H1 (cell line): ENCODE results near the gene PLB1. TPM values are rescaled to one million over a fixed set of nuclear protein-coding genes. Genes with fewer than 3 reads are reported as not detected.

Source experiments
- CTCF ChIA-PET: fragments of 300-600 bp; sonication (Branson Sonifier 250); formaldehyde crosslinking; loops from one replicate; lab custom pipeline; 2021; ENCODE audit not compliant: partially characterized antibody; lab: Charles Lee
- POLR2A ChIA-PET: fragments of 300-600 bp; sonication (Branson Sonifier 250); formaldehyde crosslinking; loops from one replicate; lab custom pipeline; 2021; ENCODE audit warnings: inconsistent platforms; ENCODE audit not compliant: partially characterized antibody; lab: Charles Lee
- DNase-seq, 2 experiments: peaks; one replicate each; pipeline versions ENCODE4 v3.0.0 to v3.0.0-alpha.2; 2010 to 2022; ENCODE audit warnings: low spot score in 2 of 2, low read depth in 1 of 2, mixed read lengths in 1 of 2
- FAIRE-seq: peaks from 2 replicates; lab custom pipeline; 2011; peaks lifted over from hg19 to GRCh38; lab: Jason Lieb, UNC
- H2AFZ ChIP-seq: 2 replicates; pipeline ENCODE4 v1.8.1; 2012; ENCODE audit warnings: low read length, inconsistent platforms
- H2AK5ac ChIP-seq: 2 replicates; pipeline ENCODE4 v1.6.1; 2013; ENCODE audit warnings: low read depth, low read length
- H2BK120ac ChIP-seq: replicated peaks from 2 replicates; pipeline ENCODE3; 2013; ENCODE audit warnings: low read depth, low read length, inconsistent platforms
- H2BK12ac ChIP-seq: 2 replicates; pipeline ENCODE4 v1.6.1; 2013; ENCODE audit warnings: low read depth, low read length
- H2BK15ac ChIP-seq: 2 replicates; pipeline ENCODE4 v1.6.1; 2013; ENCODE audit warnings: low read length
- H2BK20ac ChIP-seq: 2 replicates; pipeline ENCODE4 v1.6.1; 2013; ENCODE audit warnings: low read length
- H2BK5ac ChIP-seq: 2 replicates; pipeline ENCODE4 v1.6.1; 2013; ENCODE audit warnings: low read depth, low read length
- H3K14ac ChIP-seq: 2 replicates; pipeline ENCODE4 v1.6.1; 2013; ENCODE audit warnings: inconsistent platforms; ENCODE audit not compliant: insufficient read length
- H3K18ac ChIP-seq: 2 replicates; pipeline ENCODE4 v1.6.1; 2013; ENCODE audit warnings: low read length; ENCODE audit errors: extremely low read depth
- H3K23ac ChIP-seq: 2 replicates; pipeline ENCODE4 v1.6.1; 2013; ENCODE audit warnings: inconsistent platforms; ENCODE audit not compliant: insufficient read length
- H3K23me2 ChIP-seq: 2 replicates; pipeline ENCODE4 v1.6.1; 2013; ENCODE audit warnings: low read depth, low read length
- H3K27ac ChIP-seq: 2 replicates; pipeline ENCODE4 v1.6.1; 2011; ENCODE audit warnings: low read depth, low read length, inconsistent platforms
- H3K27me3 ChIP-seq, 4 experiments: replicated peaks in 1 of 4; 1 replicate in 1 of 4; 2 replicates in 3 of 4; pipeline versions ENCODE4 v1.6.1 to v1.8.1; 2011 to 2013; ENCODE audit warnings: low read length in 3 of 4, mild to moderate bottlenecking in 3 of 4, inconsistent platforms in 2 of 4, mixed read lengths in 2 of 4, moderate library complexity in 1 of 4; ENCODE audit not compliant: control insufficient read depth in 3 of 4, insufficient read depth in 3 of 4; ENCODE audit errors: extremely low read depth in 1 of 4
- H3K36me3 ChIP-seq, 4 experiments: 2 replicates each; pipeline versions ENCODE4 v1.6.1 to v1.8.1; 2011 to 2013; ENCODE audit warnings: mild to moderate bottlenecking in 4 of 4, low read length in 3 of 4, moderate library complexity in 2 of 4, control low read depth in 1 of 4, inconsistent platforms in 1 of 4; ENCODE audit not compliant: insufficient read depth in 4 of 4, control insufficient read depth in 2 of 4
- H3K4ac ChIP-seq: replicated peaks from 2 replicates; pipeline ENCODE3; 2013; ENCODE audit warnings: low read length, low read depth, mixed read lengths, inconsistent platforms; ENCODE audit not compliant: insufficient read length
- H3K4me1 ChIP-seq, 4 experiments: replicated peaks in 1 of 4; 1 replicate in 1 of 4; 2 replicates in 3 of 4; pipeline versions ENCODE4 v1.6.1 to v1.8.1; 2011 to 2013; ENCODE audit warnings: low read length in 3 of 4, inconsistent platforms in 2 of 4, mixed read lengths in 1 of 4; ENCODE audit not compliant: insufficient read depth in 4 of 4, control insufficient read depth in 3 of 4
- H3K4me2 ChIP-seq, 2 experiments: 2 replicates each; pipeline versions ENCODE4 v1.6.1 to v1.8.1; 2011 to 2013; ENCODE audit warnings: low read depth in 2 of 2, low read length in 2 of 2, control low read depth in 1 of 2, inconsistent platforms in 1 of 2, mild to moderate bottlenecking in 1 of 2; ENCODE audit not compliant: insufficient read depth in 1 of 2
- H3K4me3 ChIP-seq, 4 experiments: fragments of 200-600, 300-600 bp in 1 of 4; sonication (generic), shearing (Covaris generic), sonication (Bioruptor Twin) in 1 of 4; 2 replicates each; pipeline versions ENCODE4 v1.5.1 to v1.8.1; 2011 to 2016; ENCODE audit warnings: low read length in 4 of 4, low read depth in 3 of 4, control low read depth in 2 of 4, inconsistent platforms in 2 of 4, mild to moderate bottlenecking in 2 of 4, mixed read lengths in 1 of 4, moderate library complexity in 1 of 4; ENCODE audit not compliant: insufficient read depth in 2 of 4; ENCODE audit errors: extremely low read depth in 1 of 4
- H3K56ac ChIP-seq: replicated peaks from 2 replicates; pipeline ENCODE3; 2013; ENCODE audit warnings: low read depth, mild to moderate bottlenecking, mixed read lengths, low read length, inconsistent platforms; ENCODE audit not compliant: insufficient read length
- H3K79me1 ChIP-seq: 2 replicates; pipeline ENCODE4 v1.6.1; 2013; ENCODE audit warnings: low read depth, low read length, control low read depth
- H3K79me2 ChIP-seq, 2 experiments: 2 replicates each; pipeline versions ENCODE4 v1.6.1 to v1.8.1; 2012 to 2013; ENCODE audit warnings: low read length in 2 of 2, mild to moderate bottlenecking in 2 of 2, inconsistent platforms in 1 of 2; ENCODE audit not compliant: insufficient read depth in 2 of 2, control insufficient read depth in 1 of 2
- H3K9ac ChIP-seq, 4 experiments: replicated peaks in 1 of 4; 1 replicate in 1 of 4; 2 replicates in 3 of 4; pipeline versions ENCODE4 v1.6.1 to v1.8.1; 2011 to 2013; ENCODE audit warnings: low read depth in 3 of 4, low read length in 3 of 4, control low read depth in 2 of 4, mild to moderate bottlenecking in 2 of 4, moderate library complexity in 2 of 4, inconsistent platforms in 1 of 4; ENCODE audit errors: extremely low read depth in 1 of 4
- H3K9me3 ChIP-seq, 2 experiments: 2 replicates each; pipeline versions ENCODE4 v1.6.1 to v1.8.1; 2012 to 2013; ENCODE audit warnings: mild to moderate bottlenecking in 2 of 2, moderate library complexity in 2 of 2, control low read depth in 1 of 2, inconsistent platforms in 1 of 2, low read depth in 1 of 2, low read length in 1 of 2, mixed read lengths in 1 of 2; ENCODE audit not compliant: insufficient read depth in 2 of 2
- H4K20me1 ChIP-seq, 2 experiments: replicated peaks in 1 of 2; 2 replicates each; pipeline versions ENCODE3 to v1.8.1; 2011 to 2013; ENCODE audit warnings: inconsistent platforms in 2 of 2, low read length in 2 of 2, mild to moderate bottlenecking in 1 of 2; ENCODE audit not compliant: insufficient read depth in 2 of 2, control insufficient read depth in 1 of 2
- H4K5ac ChIP-seq: 2 replicates; pipeline ENCODE4 v1.6.1; 2013; ENCODE audit warnings: low read length, low read depth, mixed read lengths, inconsistent platforms; ENCODE audit not compliant: insufficient read length
- H4K8ac ChIP-seq: 2 replicates; pipeline ENCODE4 v1.8.0; 2013; ENCODE audit warnings: mild to moderate bottlenecking, moderate library complexity, low read length, inconsistent platforms; ENCODE audit not compliant: insufficient read depth; ENCODE audit errors: extremely low read depth
- H4K91ac ChIP-seq: replicated peaks from 2 replicates; pipeline ENCODE3; 2013; ENCODE audit warnings: low read length, mixed read lengths, inconsistent platforms; ENCODE audit not compliant: insufficient read length
- BCL11A ChIP-seq, 2 experiments: IDR thresholded peaks; one replicate each; pipeline ENCODE4 v1.6.1; 2011; ENCODE audit warnings: low read depth in 2 of 2, low read length in 2 of 2, mild to moderate bottlenecking in 2 of 2
- CBX5 ChIP-seq: fragments of 300-800, 300-1000 bp; sonication (generic); IDR thresholded peaks from 2 replicates; pipeline ENCODE4 v1.7.1; 2016; ENCODE audit warnings: antibody characterized with exemption, low read length, low read depth
- MAX ChIP-seq: IDR thresholded peaks from 2 replicates; pipeline ENCODE4 v1.6.1; 2012; ENCODE audit warnings: inconsistent platforms
- WGBS, 2 experiments: shearing (Covaris generic) in 1 of 2; methylation state at CpG; one replicate each; pipeline versions ENCODE4 v1.1.6 to v1.1.7; 2013 to 2015; ENCODE audit warnings: low lambda C conversion rate in 2 of 2, mixed read lengths in 2 of 2, inconsistent platforms in 1 of 2, low coverage in 1 of 2, missing lambda C conversion rate in 1 of 2; ENCODE audit not compliant: insufficient replicate concordance in 2 of 2, insufficient coverage in 1 of 2, insufficient read length in 1 of 2; ENCODE audit errors: extremely low coverage in 1 of 2, missing lambda C conversion rate in 1 of 2; 5-methylcytosine and 5-hydroxymethylcytosine counted together
- polyA plus RNA-seq, 7 experiments: library from polyadenylated mRNA; depleted of rRNA in 3 of 7; stranded (reverse) in 5 of 7; unstranded in 2 of 7; fragments of >200 nt in 5 of 7; fragments of 200-250 nt in 2 of 7; gene quantifications; 1 replicate in 5 of 7; 2 replicates in 1 of 7; 4 replicates in 1 of 7; pipeline versions ENCODE4 v1.2.1 to v1.2.3, GENCODE V29; 2011 to 2013; ENCODE audit warnings: missing spikeins in 2 of 7, mixed read lengths in 2 of 7
- total RNA-seq: library from RNA; stranded (reverse); fragmentation: NEBNext Ultra II Directional; extraction: Animal tissue kit (Norgen Biotek cat#: 25700); gene quantifications from 2 replicates; pipeline ENCODE4 v1.2.1, GENCODE V29; 2021

PLB1 gene
- total and polyA plus RNA-seq, 2 of the 8 experiments (the other 6 are each of a cell fraction or from before 2014, with no cell fraction given), result 0.20 to 0.36 TPM

GRCh38 chr2:28602136-28602660 is 106.3 kb downstream of the PLB1 start:
- no peak overlapping the region for H3K4me3 ChIP-seq
- H3K23ac ChIP-seq, result no peak overlapping the region
- H3K18ac ChIP-seq, result no peak overlapping the region
- H2BK15ac ChIP-seq, result no peak overlapping the region
- no peak overlapping the region for H4K91ac ChIP-seq
- peaks cover 0 to under 1% (median 0%) of the 10 kb centered on the region in 4 experiments; a peak in 3 of 7 replicates for H3K4me1 ChIP-seq
- POLR2A ChIA-PET, result no interaction called here
- no peak overlapping the region for H2BK120ac ChIP-seq
- H3K9ac ChIP-seq, result no peak overlapping the region
- no peak overlapping the region for H2BK12ac ChIP-seq
- FAIRE-seq (no peak), DNase-seq (no peak)
- H3K9me3 ChIP-seq, result no peaks in the 10 kb centered on the region
- no peak overlapping the region for H3K4me2 ChIP-seq
- H3K79me2 ChIP-seq, result no peaks in the 10 kb centered on the region
- no peak overlapping the region for H4K8ac ChIP-seq
- H4K20me1 ChIP-seq, result no peaks in the 10 kb centered on the region
- no peaks in the 10 kb centered on the region for H3K23me2 ChIP-seq
- no peak overlapping the region for H2BK5ac ChIP-seq
- H2AFZ ChIP-seq, result no peak overlapping the region
- no peak overlapping the region for H3K4ac ChIP-seq
- no peaks in the 10 kb centered on the region for H3K27me3 ChIP-seq
- WGBS, 2 experiments, result 87% methylated on average over 6 of the region's 6 CpGs; no CpG with 5 or more reads in 1 of the 2 experiments
- CTCF ChIA-PET, result interaction anchor here (0.7 to 1.0 kb wide), 3 partner anchors 14 to 37 kb away, joined by 3 to 4 read pairs (median 3); no protein-coding TSS in a partner anchor
- no peak overlapping the region for H2AK5ac ChIP-seq
- H4K5ac ChIP-seq, result no peak overlapping the region
- H3K36me3 ChIP-seq, result no peaks in the 10 kb centered on the region
- no peak overlapping the region for H3K14ac ChIP-seq
- H2BK20ac ChIP-seq, result no peak overlapping the region
- no peaks in the 10 kb centered on the region for H3K79me1 ChIP-seq
- H3K27ac ChIP-seq, result no peak overlapping the region
- no peak overlapping the region for H3K56ac ChIP-seq
- no peak for TF ChIP-seq MAX
- no peak for TF ChIP-seq CBX5
- TF ChIP-seq BCL11A (IDR thresholded peaks at IDR 0.05; ENCODE audit: low read depth in 2 of 2, low read length in 2 of 2), result no peak
